PC-9 (cell line): Measurements from ENCODE around the gene TRIM44.

ENCODE experiments used
- CTCF ChIP-seq: fragments of 200-600 bp; sonication (generic); conservative IDR thresholded peaks from 2 replicates; pipeline ENCODE4 v1.6.1; 2017; ENCODE audit warnings: mixed run types, antibody characterized with exemption, mild to moderate bottlenecking, moderate library complexity
- EZH2 ChIP-seq: fragments of 200-600 bp; sonication (generic); IDR thresholded peaks from 2 replicates; pipeline ENCODE4 v1.8.0; 2017; ENCODE audit warnings: antibody characterized with exemption, low read depth

- TF ChIP-seq CTCF: no peak
- no peak for TF ChIP-seq EZH2
Measured at GRCh38 chr11:35709376-35709775, 46.8 kb downstream of the TRIM44 start.
